H9 (cell line): Measurements from ENCODE around the gene UFC1. TPM values are rescaled to one million over a fixed set of nuclear protein-coding genes. Genes with fewer than 3 reads are reported as not detected.

Experiments used
- DNase-seq: peaks from one replicate; pipeline ENCODE4 v3.0.0-alpha.2; 2017
- H2AFZ ChIP-seq: one replicate; pipeline ENCODE4 v1.6.1; 2013; ENCODE audit warnings: mild to moderate bottlenecking, low read length, control low read depth, moderate library complexity
- H2AK5ac ChIP-seq: 2 replicates; pipeline ENCODE4 v1.6.1; 2013; ENCODE audit warnings: low read length, control low read depth, mixed read lengths; ENCODE audit not compliant: insufficient read length
- H2BK120ac ChIP-seq: one replicate; pipeline ENCODE4 v1.6.1; 2013; ENCODE audit warnings: low read depth, mild to moderate bottlenecking, low read length, control low read depth, inconsistent platforms; ENCODE audit not compliant: poor library complexity, severe bottlenecking
- H2BK12ac ChIP-seq: 2 replicates; pipeline ENCODE4 v1.6.1; 2013; ENCODE audit warnings: low read length, control low read depth, mixed read lengths, low read depth; ENCODE audit not compliant: insufficient read length
- H2BK15ac ChIP-seq: 2 replicates; pipeline ENCODE4 v1.6.1; 2013; ENCODE audit warnings: low read depth, low read length, control low read depth
- H2BK20ac ChIP-seq: one replicate; pipeline ENCODE4 v1.6.1; 2013; ENCODE audit warnings: low read depth, mild to moderate bottlenecking, low read length, control low read depth, inconsistent platforms; ENCODE audit not compliant: poor library complexity, severe bottlenecking
- H2BK5ac ChIP-seq: 2 replicates; pipeline ENCODE4 v1.6.1; 2013; ENCODE audit warnings: low read length, control low read depth, mixed read lengths; ENCODE audit not compliant: insufficient read length
- H3K14ac ChIP-seq: 2 replicates; pipeline ENCODE4 v1.6.1; 2013; ENCODE audit warnings: low read length, control low read depth; ENCODE audit not compliant: insufficient read depth
- H3K18ac ChIP-seq: 2 replicates; pipeline ENCODE4 v1.6.1; 2013; ENCODE audit warnings: low read depth, mild to moderate bottlenecking, mixed read lengths, low read length, control low read depth; ENCODE audit not compliant: insufficient read length
- H3K23ac ChIP-seq: 2 replicates; pipeline ENCODE4 v1.6.1; 2013; ENCODE audit warnings: low read length, control low read depth, mixed read lengths, low read depth; ENCODE audit not compliant: insufficient read length
- H3K23me2 ChIP-seq: 2 replicates; pipeline ENCODE4 v1.6.1; 2013; ENCODE audit warnings: low read depth, mild to moderate bottlenecking, mixed read lengths, low read length, control low read depth; ENCODE audit not compliant: insufficient read length, poor library complexity, severe bottlenecking
- H3K27ac ChIP-seq: 2 replicates; pipeline ENCODE4 v1.5.1; 2013; ENCODE audit warnings: low read length, control low read depth, mixed read lengths, low read depth; ENCODE audit not compliant: insufficient read length
- H3K27me3 ChIP-seq: 2 replicates; pipeline ENCODE4 v1.6.1; 2013; ENCODE audit warnings: low read length, control low read depth, inconsistent platforms; ENCODE audit not compliant: insufficient read depth
- H3K4ac ChIP-seq: 2 replicates; pipeline ENCODE4 v1.6.1; 2013; ENCODE audit warnings: low read depth, mild to moderate bottlenecking, control low read depth, inconsistent platforms, low read length, moderate library complexity
- H3K4me1 ChIP-seq: 2 replicates; pipeline ENCODE4 v1.6.1; 2013; ENCODE audit warnings: low read length, control low read depth, inconsistent platforms; ENCODE audit not compliant: insufficient read depth
- H3K4me2 ChIP-seq: 2 replicates; pipeline ENCODE4 v1.6.1; 2013; ENCODE audit warnings: low read length, control low read depth, mixed read lengths; ENCODE audit not compliant: insufficient read length, insufficient read depth
- H3K56ac ChIP-seq: 2 replicates; pipeline ENCODE4 v1.6.1; 2013; ENCODE audit warnings: low read depth, mild to moderate bottlenecking, mixed read lengths, low read length, control low read depth; ENCODE audit not compliant: insufficient read length
- H3K79me1 ChIP-seq: 2 replicates; pipeline ENCODE4 v1.6.1; 2013; ENCODE audit warnings: low read depth, mild to moderate bottlenecking, moderate library complexity, low read length, control low read depth, inconsistent platforms; ENCODE audit not compliant: insufficient read depth, poor library complexity, severe bottlenecking
- H3K79me2 ChIP-seq: 2 replicates; pipeline ENCODE4 v1.6.1; 2013; ENCODE audit warnings: low read length, control low read depth, inconsistent platforms; ENCODE audit not compliant: insufficient read depth
- H3K9ac ChIP-seq: 2 replicates; pipeline ENCODE4 v1.6.1; 2013; ENCODE audit warnings: low read length, control low read depth, mixed read lengths; ENCODE audit not compliant: insufficient read length; ENCODE audit errors: extremely low read depth
- H3K9me3 ChIP-seq: one replicate; pipeline ENCODE4 v1.6.1; 2013; ENCODE audit warnings: low read depth, low read length, inconsistent platforms; ENCODE audit not compliant: control insufficient read depth
- H3T11ph ChIP-seq: one replicate; pipeline ENCODE4 v1.6.1; 2013; ENCODE audit warnings: mild to moderate bottlenecking, low read length, control low read depth, inconsistent platforms
- H4K20me1 ChIP-seq: one replicate; pipeline ENCODE4 v1.6.1; 2013; ENCODE audit not compliant: control insufficient read depth, insufficient read length, insufficient read depth
- H4K5ac ChIP-seq: 2 replicates; pipeline ENCODE4 v1.6.1; 2013; ENCODE audit warnings: low read depth, mild to moderate bottlenecking, mixed read lengths, low read length, control low read depth; ENCODE audit not compliant: insufficient read length
- H4K8ac ChIP-seq: replicated peaks from 2 replicates; pipeline ENCODE4 v1.6.1; 2013; ENCODE audit warnings: low read length, control low read depth, mixed read lengths, low read depth; ENCODE audit not compliant: insufficient read length
- H4K91ac ChIP-seq: 2 replicates; pipeline ENCODE4 v1.6.1; 2013; ENCODE audit warnings: low read depth, mild to moderate bottlenecking, moderate library complexity, mixed read lengths, low read length, control low read depth; ENCODE audit not compliant: insufficient read length
- H3K27ac Mint-ChIP-seq, 3 experiments: 2 replicates in 2 of 3; 3 replicates in 1 of 3; pipeline ENCODE4 v1.8.0; 2020 to 2021; ENCODE audit warnings: mixed read lengths in 3 of 3, mild to moderate bottlenecking in 1 of 3, moderate library complexity in 1 of 3
- H3K27me3 Mint-ChIP-seq: 2 replicates; pipeline ENCODE4 v1.8.0; 2021; ENCODE audit warnings: low read depth, mild to moderate bottlenecking, moderate library complexity, mixed read lengths
- H3K36me3 Mint-ChIP-seq, 3 experiments: 2 replicates in 2 of 3; 3 replicates in 1 of 3; pipeline ENCODE4 v1.8.0; 2020 to 2021; ENCODE audit warnings: low read depth in 3 of 3, mixed read lengths in 3 of 3; ENCODE audit not compliant: insufficient read depth in 1 of 3
- H3K4me1 Mint-ChIP-seq, 2 experiments: 2 replicates each; pipeline ENCODE4 v1.8.0; 2020; ENCODE audit warnings: mixed read lengths in 2 of 2
- H3K4me3 Mint-ChIP-seq, 2 experiments: 2 replicates in 1 of 2; 3 replicates in 1 of 2; pipeline ENCODE4 v1.8.0; 2020 to 2021; ENCODE audit warnings: mild to moderate bottlenecking in 2 of 2, mixed read lengths in 2 of 2, moderate library complexity in 1 of 2
- H3K9me3 Mint-ChIP-seq, 2 experiments: 2 replicates in 1 of 2; 3 replicates in 1 of 2; pipeline ENCODE4 v1.8.0; 2020; ENCODE audit warnings: mild to moderate bottlenecking in 2 of 2, mixed read lengths in 2 of 2, moderate library complexity in 1 of 2
- WGBS: extraction: QIAGEN DNeasy Blood & Tissue Kit; methylation state at CpG from one replicate; pipeline ENCODE4 v1.1.7; 2013; ENCODE audit warnings: missing lambda C conversion rate, low lambda C conversion rate, mixed read lengths; ENCODE audit not compliant: insufficient read length; ENCODE audit errors: extremely low coverage; 5-methylcytosine and 5-hydroxymethylcytosine counted together
- total RNA-seq: library from RNA; stranded (reverse); gene quantifications from 2 replicates; pipeline ENCODE4 v1.2.1, GENCODE V29; 2021
- TF ChIP-seq, protein P1 (sequence below): fragments of 200-600 bp; sonication (generic); conservative IDR thresholded peaks from 3 replicates; pipeline ENCODE4 v1.8.0; 2021; ENCODE audit warnings: antibody characterized with exemption, mild to moderate bottlenecking

The UFC1 gene
- total RNA-seq, 1 experiment from 2014 or later = 93.4 TPM

DNA sequence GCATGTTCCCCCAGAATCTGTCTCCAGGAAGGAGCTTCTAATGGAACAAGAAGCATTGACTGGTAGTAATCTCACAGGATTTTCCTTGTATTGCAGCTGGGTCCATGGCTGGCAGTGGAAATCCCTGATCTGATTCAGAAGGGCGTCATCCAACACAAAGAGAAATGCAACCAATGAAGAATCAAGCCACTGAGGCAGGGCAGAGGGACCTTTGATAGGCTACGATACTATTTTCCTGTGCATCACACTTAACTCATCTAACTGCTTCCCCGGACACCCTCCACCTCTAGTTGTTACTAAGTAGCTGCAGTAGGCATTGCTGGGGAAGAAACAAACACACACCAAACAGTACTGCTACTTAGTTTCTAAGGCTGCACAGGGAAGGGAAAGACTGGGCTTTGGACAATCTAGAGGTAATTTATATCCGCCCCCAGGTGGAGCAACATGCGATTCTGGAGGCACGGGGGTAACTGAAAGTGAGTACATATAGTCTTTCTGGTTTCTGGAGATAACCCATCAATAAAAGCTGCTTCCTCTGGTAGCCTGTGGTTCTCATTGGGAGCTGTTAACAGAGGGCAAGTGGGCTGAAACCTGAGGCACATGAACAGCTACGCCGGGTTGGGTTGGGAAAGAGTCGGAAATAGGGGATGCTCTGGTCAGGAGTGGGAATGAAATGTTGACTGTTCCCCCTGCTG lies 4.7 kb downstream of the UFC1 start:
- Histone ChIP-seq H4K8ac (peak overlapping the region; percentile 78), H2AFZ (no peak overlapping the region), H4K91ac (no peak overlapping the region), H3K79me1 (no peaks in the 10 kb centered on the region), H3K56ac (no peak overlapping the region), H3K79me2 (no peaks in the 10 kb centered on the region), H3K27ac (peak overlapping the region; percentile 1), H2BK5ac (no peak overlapping the region), H3K4ac (no peak overlapping the region), H3K18ac (peak overlapping the region; percentile 55), H3K9ac (peak overlapping the region; percentile 66), H3K23me2 (peaks cover 5% of the 10 kb centered on the region), H3K4me1 (no peaks in the 10 kb centered on the region), H3K27me3 (no peaks in the 10 kb centered on the region), H4K5ac (peak overlapping the region; percentile 45), H3T11ph (no peak overlapping the region), H2AK5ac (no peak overlapping the region), H3K23ac (no peak overlapping the region), H3K4me2 (peak overlapping the region; percentile 94), H2BK20ac (no peak overlapping the region), H4K20me1 (no peaks in the 10 kb centered on the region), H2BK12ac (no peak overlapping the region), H2BK120ac (no peak overlapping the region), H3K9me3 (no peaks in the 10 kb centered on the region), H2BK15ac (no peak overlapping the region), H3K14ac (no peak overlapping the region)
- Mint-ChIP-seq H3K4me3 (peak overlapping the region; percentile 81 to 89), H3K27ac (peak overlapping the region; percentile 9 to 97 (median 86); a peak in 4 of 7 replicates), H3K27me3 (no peaks in the 10 kb centered on the region; the same call in 1 of the 2 replicates), H3K4me1 (peaks cover 23 to 25% of the 10 kb centered on the region in 2 experiments), H3K9me3 (no peaks in the 10 kb centered on the region), H3K36me3 (peaks cover 26 to 49% (median 43%) of the 10 kb centered on the region in 3 experiments)
- WGBS = no CpG with 5 or more reads among the region's 9 CpGs
- DNase-seq = no peak
- TF ChIP-seq, protein P1, sequence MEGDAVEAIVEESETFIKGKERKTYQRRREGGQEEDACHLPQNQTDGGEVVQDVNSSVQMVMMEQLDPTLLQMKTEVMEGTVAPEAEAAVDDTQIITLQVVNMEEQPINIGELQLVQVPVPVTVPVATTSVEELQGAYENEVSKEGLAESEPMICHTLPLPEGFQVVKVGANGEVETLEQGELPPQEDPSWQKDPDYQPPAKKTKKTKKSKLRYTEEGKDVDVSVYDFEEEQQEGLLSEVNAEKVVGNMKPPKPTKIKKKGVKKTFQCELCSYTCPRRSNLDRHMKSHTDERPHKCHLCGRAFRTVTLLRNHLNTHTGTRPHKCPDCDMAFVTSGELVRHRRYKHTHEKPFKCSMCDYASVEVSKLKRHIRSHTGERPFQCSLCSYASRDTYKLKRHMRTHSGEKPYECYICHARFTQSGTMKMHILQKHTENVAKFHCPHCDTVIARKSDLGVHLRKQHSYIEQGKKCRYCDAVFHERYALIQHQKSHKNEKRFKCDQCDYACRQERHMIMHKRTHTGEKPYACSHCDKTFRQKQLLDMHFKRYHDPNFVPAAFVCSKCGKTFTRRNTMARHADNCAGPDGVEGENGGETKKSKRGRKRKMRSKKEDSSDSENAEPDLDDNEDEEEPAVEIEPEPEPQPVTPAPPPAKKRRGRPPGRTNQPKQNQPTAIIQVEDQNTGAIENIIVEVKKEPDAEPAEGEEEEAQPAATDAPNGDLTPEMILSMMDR = no peak
